ENCODE data around the gene ENTPD8.
"Not testable (repeated sequence)": the region's sequence is repeated elsewhere in the genome, so short reads cannot be mapped to it uniquely, and the experiment has no call there.

The ENTPD8 gene

GRCh38 chr9:137475666-137476065, 34.5 kb upstream of the ENTPD8 start:
- DNase-seq: no peak

GRCh38 chr9:137474271-137474670, 33.1 kb upstream of the ENTPD8 start:
- DNase-seq: no peak

GRCh38 chr9:137470785-137471184, 29.6 kb upstream of the ENTPD8 start:
- DNase-seq: no peak

- no peak for DNase-seq
These were observed 26.7 kb upstream of the ENTPD8 start for GRCh38 chr9:137467896-137468295.

- DNase-seq: no peak
These were observed 26.0 kb upstream of the ENTPD8 start for GRCh38 chr9:137467161-137467581.

- DNase-seq: not testable (repeated sequence)
These were observed 25.4 kb upstream of the ENTPD8 start for GRCh38 chr9:137466389-137467085.

- no peak for DNase-seq
These were observed 24.7 kb upstream of the ENTPD8 start for GRCh38 chr9:137465720-137466388.

GRCh38 chr9:137465000-137465719, 24.0 kb upstream of the ENTPD8 start:
- no peak for DNase-seq

GRCh38 chr9:137464291-137464999, 23.3 kb upstream of the ENTPD8 start:
- DNase-seq: no peak

- no peak for DNase-seq
These were observed 22.8 kb upstream of the ENTPD8 start for GRCh38 chr9:137463931-137464290.

- DNase-seq: no peak
These were observed 22.1 kb upstream of the ENTPD8 start for GRCh38 chr9:137462986-137463930.

GRCh38 chr9:137462396-137462985, 21.3 kb upstream of the ENTPD8 start:
- DNase-seq: no peak

- peak; percentile 75 for DNase-seq
These were observed 20.7 kb upstream of the ENTPD8 start for GRCh38 chr9:137461663-137462395.

- DNase-seq: no peak
These were observed 20.1 kb upstream of the ENTPD8 start for GRCh38 chr9:137461316-137461662.

- peak; percentile 21 for DNase-seq
These were observed 19.5 kb upstream of the ENTPD8 start for GRCh38 chr9:137460363-137461315.

- no peak for DNase-seq
These were observed 18.6 kb upstream of the ENTPD8 start for GRCh38 chr9:137459601-137460362.

- peak; percentile 95 for DNase-seq
These were observed 18.0 kb upstream of the ENTPD8 start, which contains the start of gene NSMF for GRCh38 chr9:137459152-137459600. TSS of gene NSMF (minus strand) at chr9:137459334. CDS start at chr9:137459102, 232 bp downstream.

GRCh38 chr9:137458194-137459151, 17.3 kb upstream of the ENTPD8 start:
- DNase-seq: peak; percentile 37

Data from activated CD8-positive, alpha-beta memory T cell treated with anti-CD3 and anti-CD28 coated beads, Interleukin-2, amount 50 U/mL, for 4 hours (primary cell).